Mesodermal cell (in vitro differentiated cells): Measurements from ENCODE around the gene SMG1.
"Not testable (repeated sequence)": the region's sequence is repeated elsewhere in the genome, so short reads cannot be mapped to it uniquely, and the experiment has no call there.

Source experiments
- H3K27ac ChIP-seq: 2 replicates; pipeline ENCODE4 v1.7.0; 2013; ENCODE audit warnings: mild to moderate bottlenecking, low read depth, low read length, moderate library complexity; ENCODE audit not compliant: severe bottlenecking
- H3K36me3 ChIP-seq: 2 replicates; pipeline ENCODE4 v1.7.1; 2013; ENCODE audit warnings: mild to moderate bottlenecking, low read length, moderate library complexity; ENCODE audit not compliant: control insufficient read depth, insufficient read depth
- H3K4me1 ChIP-seq: one replicate; pipeline ENCODE4 v1.7.1; 2013; ENCODE audit warnings: mild to moderate bottlenecking, low read length; ENCODE audit not compliant: insufficient read depth, control insufficient read depth, poor library complexity, severe bottlenecking
- H3K4me3 ChIP-seq: 2 replicates; pipeline ENCODE4 v1.7.0; 2013; ENCODE audit warnings: low read length, control low read depth, mild to moderate bottlenecking; ENCODE audit not compliant: insufficient read depth, poor library complexity, severe bottlenecking; ENCODE audit errors: extremely low read depth
- H3K9me3 ChIP-seq: 2 replicates; pipeline ENCODE4 v1.7.1; 2013; ENCODE audit warnings: mild to moderate bottlenecking, low read length, moderate library complexity; ENCODE audit not compliant: control insufficient read depth
- WGBS, 2 experiments: methylation state at CpG; one replicate each; pipeline ENCODE4 v1.1.5; 2013; ENCODE audit warnings: missing lambda C conversion rate in 2 of 2; ENCODE audit not compliant: insufficient coverage in 2 of 2; 5-methylcytosine and 5-hydroxymethylcytosine counted together

The SMG1 gene

GRCh38 chr16:18932243-18932987 lies 6.2 kb upstream of the SMG1 start:
- 67 to 85% methylated on average over 4 to 5 of the region's 5 CpGs for WGBS, 2 experiments
- Histone ChIP-seq H3K36me3 (no peaks in the 10 kb centered on the region), H3K9me3 (no peaks in the 10 kb centered on the region), H3K4me1 (no peaks in the 10 kb centered on the region), H3K27ac (no peak overlapping the region), H3K4me3 (no peak overlapping the region)

DNA sequence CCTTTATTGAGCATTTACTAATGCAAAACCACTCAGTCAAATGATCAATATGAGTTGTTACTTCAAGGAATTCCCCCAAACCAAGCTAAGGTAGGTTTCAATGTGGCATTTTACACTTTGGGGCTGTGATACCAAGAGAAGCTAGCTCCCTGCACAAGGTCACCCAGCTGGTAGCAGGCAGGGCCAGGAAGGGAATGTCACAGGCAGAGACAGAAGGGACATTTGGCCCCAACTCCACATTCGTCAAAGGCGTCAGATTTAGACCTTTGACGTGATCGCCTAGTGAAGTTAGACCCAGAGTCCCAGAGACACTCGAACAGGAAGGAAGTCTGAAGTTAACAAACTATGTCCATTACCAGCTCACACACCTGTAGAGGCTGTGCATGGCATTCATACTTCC lies 5.5 kb upstream of the SMG1 start:
- WGBS, 2 experiments = 87 to 90% methylated on average over 4 of the region's 5 CpGs
- no peaks in the 10 kb centered on the region for H3K9me3 ChIP-seq
- no peaks in the 10 kb centered on the region for H3K4me1 ChIP-seq
- H3K27ac ChIP-seq = no peak overlapping the region
- H3K4me3 ChIP-seq = no peak overlapping the region
- H3K36me3 ChIP-seq = no peaks in the 10 kb centered on the region

DNA sequence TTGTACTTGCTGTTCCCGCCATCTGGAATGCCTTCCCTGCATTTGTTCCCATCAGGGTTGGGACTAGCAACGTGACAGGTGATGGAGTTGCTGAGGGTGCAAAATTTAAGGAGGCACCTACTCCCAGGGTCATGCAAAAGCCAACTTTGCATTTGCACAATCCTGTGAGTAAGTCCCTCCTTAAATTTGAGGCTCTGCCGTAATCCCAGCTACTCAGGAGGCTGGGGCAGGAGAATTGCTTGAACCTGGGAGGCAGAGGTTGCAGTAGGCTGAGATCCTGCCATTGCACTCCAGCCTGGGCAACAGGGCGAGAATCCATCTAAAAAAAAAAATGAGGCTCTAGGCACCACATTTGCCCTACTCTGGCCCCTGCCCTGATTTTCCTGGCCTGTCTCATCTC lies 3.9 kb upstream of the SMG1 start:
- WGBS, 2 experiments = 77 to 80% methylated on average over 1 to 4 of the region's 4 CpGs
- not testable (repeated sequence) for H3K36me3 ChIP-seq, H3K4me1 ChIP-seq

DNA sequence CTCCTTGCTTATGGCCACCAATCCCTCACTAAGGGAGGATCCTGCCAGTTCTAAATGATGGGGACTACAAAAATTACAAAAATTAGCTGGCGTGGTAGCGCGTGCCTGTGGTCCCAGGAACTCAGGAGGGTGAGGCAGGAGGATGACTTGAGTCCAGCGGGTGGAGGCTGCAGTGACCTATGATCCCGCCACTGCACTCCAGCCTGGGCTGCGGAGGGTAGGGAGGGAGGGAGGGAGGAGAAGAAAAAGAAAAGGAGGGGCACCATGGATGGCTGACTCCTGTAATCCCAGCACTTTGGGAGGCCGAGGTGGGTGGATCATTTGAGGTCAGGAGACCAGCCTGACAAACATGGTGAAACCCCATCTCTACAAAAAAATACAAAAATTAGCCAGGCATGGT lies 1.9 kb upstream of the SMG1 start:
- WGBS, 2 experiments = 94 to 100% methylated on average over 2 to 6 of the region's 7 CpGs
- not testable (repeated sequence) for H3K4me1 ChIP-seq, H3K27ac ChIP-seq, H3K36me3 ChIP-seq, H3K4me3 ChIP-seq, H3K9me3 ChIP-seq

More for the DNA sequence above, 3.9 kb upstream of the SMG1 start:
- H3K9me3 ChIP-seq, H3K4me3 ChIP-seq, H3K27ac ChIP-seq: not testable (repeated sequence)

GRCh38 chr16:18925215-18925985 lies 808 bp downstream of the SMG1 start:
- not testable (repeated sequence) for H3K36me3 ChIP-seq

GRCh38 chr16:18923935-18924334 lies 2.3 kb downstream of the SMG1 start:
- not testable (repeated sequence) for H3K36me3 ChIP-seq, H3K4me3 ChIP-seq, H3K9me3 ChIP-seq, H3K27ac ChIP-seq, H3K4me1 ChIP-seq
- 58 to 73% methylated on average over 2 of the region's 5 CpGs for WGBS, 2 experiments

More at GRCh38 chr16:18925215-18925985, 808 bp downstream of the SMG1 start:
- WGBS, 2 experiments = 0% methylated on average over 9 to 27 of the region's 42 CpGs
- H3K27ac ChIP-seq = peak overlapping the region; percentile 78
- H3K9me3 ChIP-seq, H3K4me1 ChIP-seq: not testable (repeated sequence)
- H3K4me3 ChIP-seq = peak overlapping the region; percentile 63

GRCh38 chr16:18923124-18923523 lies 3.1 kb downstream of the SMG1 start:
- not testable (repeated sequence) for H3K4me3 ChIP-seq, H3K36me3 ChIP-seq
- WGBS, 2 experiments = 93% methylated on average over 3 to 5 of the region's 8 CpGs

GRCh38 chr16:18909585-18909984 lies 16.6 kb downstream of the SMG1 start:
- H3K36me3 ChIP-seq, H3K27ac ChIP-seq, H3K9me3 ChIP-seq, H3K4me1 ChIP-seq, H3K4me3 ChIP-seq: not testable (repeated sequence)
- no CpG with 5 or more reads among the region's 2 CpGs for WGBS, 2 experiments

More at GRCh38 chr16:18923124-18923523, 3.1 kb downstream of the SMG1 start:
- H3K27ac ChIP-seq, H3K4me1 ChIP-seq, H3K9me3 ChIP-seq: not testable (repeated sequence)

- not testable (repeated sequence) for H3K9me3 ChIP-seq, H3K36me3 ChIP-seq, H3K4me1 ChIP-seq, H3K4me3 ChIP-seq, H3K27ac ChIP-seq
- WGBS, 2 experiments = 90% methylated on average over 6 to 8 of the region's 12 CpGs
These were observed 17.5 kb downstream of the SMG1 start for GRCh38 chr16:18908716-18909115.

- H3K4me1 ChIP-seq, H3K4me3 ChIP-seq, H3K27ac ChIP-seq, H3K36me3 ChIP-seq, H3K9me3 ChIP-seq: not testable (repeated sequence)
- 100% methylated on average over 2 to 4 of the region's 7 CpGs for WGBS, 2 experiments
These were observed 23.4 kb downstream of the SMG1 start for GRCh38 chr16:18902778-18903177.

- H3K36me3 ChIP-seq, H3K27ac ChIP-seq, H3K4me3 ChIP-seq, H3K4me1 ChIP-seq, H3K9me3 ChIP-seq: not testable (repeated sequence)
- 87 to 100% methylated on average over 2 of the region's 3 CpGs for WGBS, 2 experiments
These were observed 24.2 kb downstream of the SMG1 start for GRCh38 chr16:18902044-18902443.
